Activated T-helper 1 cell treated with anti-CD3 and anti-CD28 coated beads, Interleukin-2, amount 50 U/mL, for 16 hours (primary cell): ENCODE results near the gene CD8A.

Source experiments
- DNase-seq, 2 donors: peaks; one replicate each; pipeline ENCODE4 v3.0.0-alpha.2; 2020; ENCODE audit warnings: low read depth in 1 of 2, low spot score in 1 of 2

The CD8A gene

GRCh38 chr2:86781363-86781762 lies 9.3 kb downstream of the CD8A start:
- no peak for DNase-seq

GRCh38 chr2:86779971-86780370 lies 10.7 kb downstream of the CD8A start:
- DNase-seq = no peak

GRCh38 chr2:86778957-86779356 lies 11.8 kb downstream of the CD8A start:
- no peak for DNase-seq

- no peak for DNase-seq
Measured at GRCh38 chr2:86776532-86776931, 14.2 kb downstream of the CD8A start.

- no peak for DNase-seq
Measured at GRCh38 chr2:86775338-86775737, 15.4 kb downstream of the CD8A start.

GRCh38 chr2:86774862-86775261 lies 15.9 kb downstream of the CD8A start:
- DNase-seq = no peak

GRCh38 chr2:86772611-86773010 lies 18.1 kb downstream of the CD8A start:
- no peak for DNase-seq

- DNase-seq = no peak
Measured at GRCh38 chr2:86770816-86771301, 19.9 kb downstream of the CD8A start.

GRCh38 chr2:86769838-86770237 lies 20.9 kb downstream of the CD8A start:
- no peak for DNase-seq

GRCh38 chr2:86768189-86768949 lies 22.3 kb downstream of the CD8A start:
- no peak for DNase-seq

- no peak for DNase-seq
Measured at GRCh38 chr2:86765310-86765695, 25.4 kb downstream of the CD8A start.

- DNase-seq = no peak
Measured at GRCh38 chr2:86764661-86765309, 25.9 kb downstream of the CD8A start.

- no peak for DNase-seq
Measured at GRCh38 chr2:86760371-86760770, 30.3 kb downstream of the CD8A start.

- no peak for DNase-seq
Measured at GRCh38 chr2:86758405-86758804, 32.3 kb downstream of the CD8A start.

GRCh38 chr2:86753606-86754005 lies 37.1 kb downstream of the CD8A start:
- DNase-seq = no peak

- DNase-seq = no peak
Measured at GRCh38 chr2:86752934-86753333, 37.8 kb downstream of the CD8A start.

GRCh38 chr2:86751778-86752177 lies 38.9 kb downstream of the CD8A start:
- DNase-seq = no peak

- DNase-seq = no peak
Measured at GRCh38 chr2:86750240-86750839, 40.4 kb downstream of the CD8A start.

- DNase-seq = no peak
Measured at GRCh38 chr2:86747711-86748639, 42.7 kb downstream of the CD8A start.

- no peak for DNase-seq
Measured at GRCh38 chr2:86746939-86747338, 43.8 kb downstream of the CD8A start.

GRCh38 chr2:86744152-86744551 lies 46.6 kb downstream of the CD8A start:
- DNase-seq = no peak
